ENCODE data around the gene CCT8. TPM values are rescaled to one million over a fixed set of nuclear protein-coding genes. Genes with fewer than 3 reads are reported as not detected.

The CCT8 gene
- polyA plus RNA-seq, 1 donor from 2014 or later, result 249 TPM

GRCh38 chr21:29008367-29008766, 65.1 kb downstream of the CCT8 start:
- no peak overlapping the region for H3K9ac ChIP-seq (ENCODE audit: low read length)

GRCh38 chr21:29007810-29008209, 65.6 kb downstream of the CCT8 start:
- no peaks in the 10 kb centered on the region for H3K9me3 ChIP-seq (ENCODE audit: low read length)
- H3K4me2 ChIP-seq (ENCODE audit: low read length), result no peak overlapping the region
- H3K9ac ChIP-seq (ENCODE audit: low read length), result no peak overlapping the region
- no peaks in the 10 kb centered on the region for H3K27me3 ChIP-seq (ENCODE audit: insufficient read depth, low read depth, low read length)
- peak overlapping the region; percentile 33 for H3K27ac ChIP-seq (ENCODE audit: low read length)
- H4K20me1 ChIP-seq (ENCODE audit: insufficient read depth), result no peaks in the 10 kb centered on the region
- no peaks in the 10 kb centered on the region for H3K79me2 ChIP-seq (replicated peaks; ENCODE audit: insufficient read depth, low read length)
- H3K9me2 ChIP-seq (ENCODE audit: insufficient read depth, low read length), result no peaks in the 10 kb centered on the region
- H3K36me3 ChIP-seq (ENCODE audit: insufficient read depth, low read length), result no peaks in the 10 kb centered on the region
- no peak overlapping the region for H3K4me3 ChIP-seq (ENCODE audit: low read length)
- no peaks in the 10 kb centered on the region for H3F3A ChIP-seq (ENCODE audit: insufficient read depth, low read length, poor library complexity, severe bottlenecking)
- H2AFZ ChIP-seq (ENCODE audit: low read depth, low read length), result no peak overlapping the region
- TF ChIP-seq REST (IDR thresholded peaks at IDR 0.05; ENCODE audit: borderline replicate concordance) (no peak), CTCF (IDR thresholded peaks at IDR 0.05; ENCODE audit: poor library complexity, severe bottlenecking) (no peak), SMC3 (conservative IDR thresholded peaks at IDR 0.05; ENCODE audit: poor library complexity) (no peak), EZH2 (IDR thresholded peaks at IDR 0.05; ENCODE audit: borderline replicate concordance, insufficient read depth, low read length, poor library complexity, severe bottlenecking) (no peak), TAF1 (IDR thresholded peaks at IDR 0.05; ENCODE audit: low read depth) (no peak), EP300 (conservative IDR thresholded peaks at IDR 0.05; ENCODE audit: poor library complexity, severe bottlenecking) (no peak), POLR2AphosphoS5 (IDR thresholded peaks at IDR 0.05) (no peak)

More at GRCh38 chr21:29008367-29008766, 65.1 kb downstream of the CCT8 start:
- Histone ChIP-seq H2AFZ (ENCODE audit: low read depth, low read length) (no peak overlapping the region), H3K4me2 (ENCODE audit: low read length) (no peak overlapping the region), H3K79me2 (replicated peaks; ENCODE audit: insufficient read depth, low read length) (no peaks in the 10 kb centered on the region), H3K27ac (ENCODE audit: low read length) (no peak overlapping the region), H3F3A (ENCODE audit: insufficient read depth, low read length, poor library complexity, severe bottlenecking) (no peaks in the 10 kb centered on the region), H3K27me3 (ENCODE audit: insufficient read depth, low read depth, low read length) (no peaks in the 10 kb centered on the region), H3K4me3 (ENCODE audit: low read length) (no peak overlapping the region), H3K9me3 (ENCODE audit: low read length) (no peaks in the 10 kb centered on the region), H4K20me1 (ENCODE audit: insufficient read depth) (no peaks in the 10 kb centered on the region), H3K36me3 (ENCODE audit: insufficient read depth, low read length) (no peaks in the 10 kb centered on the region), H3K9me2 (ENCODE audit: insufficient read depth, low read length) (no peaks in the 10 kb centered on the region)
- TF ChIP-seq EZH2 (IDR thresholded peaks at IDR 0.05; ENCODE audit: borderline replicate concordance, insufficient read depth, low read length, poor library complexity, severe bottlenecking) (no peak), REST (IDR thresholded peaks at IDR 0.05; ENCODE audit: borderline replicate concordance) (no peak), SMC3 (conservative IDR thresholded peaks at IDR 0.05; ENCODE audit: poor library complexity) (no peak), MXI1 (conservative IDR thresholded peaks at IDR 0.05; ENCODE audit: poor library complexity, severe bottlenecking) (no peak), TAF1 (IDR thresholded peaks at IDR 0.05; ENCODE audit: low read depth) (no peak), POLR2AphosphoS5 (IDR thresholded peaks at IDR 0.05) (no peak), CTCF (IDR thresholded peaks at IDR 0.05; ENCODE audit: poor library complexity, severe bottlenecking) (no peak), RAD21 (conservative IDR thresholded peaks at IDR 0.05) (no peak), EP300 (conservative IDR thresholded peaks at IDR 0.05; ENCODE audit: poor library complexity, severe bottlenecking) (no peak)

Measured in neural cell (in vitro differentiated cells).